ENCODE measurements around the gene ROR1.

- TF ChIP-seq ELK1 (IDR thresholded peaks at IDR 0.05; ENCODE audit: borderline replicate concordance, low read depth, low read length) (no peak), POLR2A (IDR thresholded peaks at IDR 0.05; ENCODE audit: low read depth, low read length) (no peak), RAD21 (IDR thresholded peaks at IDR 0.05; ENCODE audit: low read length) (no peak), CTCF (conservative IDR thresholded peaks at IDR 0.05; ENCODE audit: low read depth, low read length) (no peak), USF2 (IDR thresholded peaks at IDR 0.05; ENCODE audit: low read depth, low read length) (no peak), MAZ (IDR thresholded peaks at IDR 0.05; ENCODE audit: borderline replicate concordance, low read depth, low read length) (no peak)
These were observed 16.2 kb downstream of the ROR1 start for GRCh38 chr1:63789856-63790605.
